ENCODE data around the gene IL20. TPM values are rescaled to one million over a fixed set of nuclear protein-coding genes. Genes with fewer than 3 reads are reported as not detected.

IL20 gene, protein sequence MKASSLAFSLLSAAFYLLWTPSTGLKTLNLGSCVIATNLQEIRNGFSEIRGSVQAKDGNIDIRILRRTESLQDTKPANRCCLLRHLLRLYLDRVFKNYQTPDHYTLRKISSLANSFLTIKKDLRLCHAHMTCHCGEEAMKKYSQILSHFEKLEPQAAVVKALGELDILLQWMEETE
- total RNA-seq = not detected

DNA sequence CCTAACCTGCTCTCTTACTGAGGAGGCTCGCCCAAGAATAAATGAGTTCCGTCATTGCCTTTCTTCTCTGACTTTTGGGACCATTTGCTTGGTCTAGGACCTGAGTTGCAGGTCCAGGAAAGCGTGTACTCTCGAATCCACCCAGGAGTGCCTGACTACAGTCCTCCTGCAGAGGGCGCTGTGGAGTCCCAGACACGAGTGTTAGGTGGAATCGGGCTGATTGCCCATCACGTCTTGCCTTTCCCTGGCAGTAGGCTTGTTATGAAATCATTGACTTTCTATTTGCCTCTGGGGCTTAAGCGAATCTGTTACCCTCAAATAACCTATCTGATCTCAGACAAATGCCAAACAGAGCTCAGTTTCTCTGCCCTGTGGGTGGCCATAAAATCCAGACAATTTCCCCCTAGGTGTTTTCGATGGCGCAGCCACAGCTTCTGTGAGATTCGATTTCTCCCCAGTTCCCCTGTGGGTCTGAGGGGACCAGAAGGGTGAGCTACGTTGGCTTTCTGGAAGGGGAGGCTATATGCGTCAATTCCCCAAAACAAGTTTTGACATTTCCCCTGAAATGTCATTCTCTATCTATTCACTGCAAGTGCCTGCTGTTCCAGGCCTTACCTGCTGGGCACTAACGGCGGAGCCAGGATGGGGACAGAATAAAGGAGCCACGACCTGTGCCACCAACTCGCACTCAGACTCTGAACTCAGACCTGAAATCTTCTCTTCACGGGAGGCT lies at the start of gene IL20:
Gene IL20 (plus strand): TSS at position 685 of the 733 bp plus-strand sequence. CDS start 230 bp downstream, outside the sequence.
- DNase-seq (ENCODE audit: low spot score in 2 of 2) = peak; percentile 78 to 96
- WGBS, 2 donors = 33% methylated on average over 19 of the region's 19 CpGs
- intact Hi-C loops (cut with DNase I; ENCODE audit: low total_unique reads) = no loop called here
- no peak within 1 kb of the TSS for H3K4me3 ChIP-seq (ENCODE audit: low read depth, poor library complexity, severe bottlenecking)
- TF ChIP-seq CTCF (IDR thresholded peaks at IDR 0.05) (no peak), POLR2A (IDR thresholded peaks at IDR 0.05) (no peak)

DNA sequence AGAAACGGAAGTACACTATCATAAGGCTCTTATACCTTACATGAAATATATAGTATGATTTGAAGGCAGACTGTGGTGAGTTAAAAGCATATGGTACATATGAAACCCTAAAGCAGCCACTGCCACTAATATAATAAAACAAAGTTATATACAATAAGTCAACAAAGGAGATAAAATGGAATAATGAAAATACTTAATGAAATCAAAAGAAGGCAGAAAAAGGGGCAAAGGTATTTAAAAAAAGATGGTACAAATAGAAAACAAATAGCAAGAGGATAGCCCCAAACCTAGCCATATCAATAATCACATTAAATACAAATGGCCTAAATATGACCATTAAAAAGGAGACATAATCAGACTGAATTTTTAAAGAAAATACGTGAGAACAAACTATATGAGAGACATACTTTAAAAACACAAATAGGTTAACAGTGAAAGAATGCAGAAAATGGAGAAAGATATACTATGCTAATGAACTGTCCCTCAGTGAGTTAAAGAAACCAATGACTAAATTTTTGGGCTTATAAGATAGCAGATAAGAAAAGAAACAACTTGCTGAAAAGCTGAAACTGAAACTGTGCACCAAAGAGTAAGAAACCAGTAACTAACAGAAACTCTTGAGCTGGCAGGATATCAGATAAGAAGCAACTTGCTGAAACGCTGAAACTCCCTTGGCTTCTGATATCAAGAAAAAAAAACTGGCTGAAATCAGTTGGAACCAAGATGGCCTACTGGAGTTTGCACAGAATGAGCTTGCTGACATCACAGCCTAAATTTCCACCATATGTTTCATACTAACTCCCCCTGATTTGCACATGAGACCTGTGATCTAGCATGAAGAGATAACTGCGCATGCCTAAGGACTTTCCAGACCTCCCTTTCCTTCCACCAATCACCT lies 48.8 kb upstream of the IL20 start:
- intact Hi-C loops (cut with DNase I; ENCODE audit: low total_unique reads) = no loop called here
- DNase-seq (ENCODE audit: low spot score in 2 of 2) = no peak
- no peak overlapping the region for H3K4me3 ChIP-seq (ENCODE audit: low read depth, poor library complexity, severe bottlenecking)
- 60 to 69% methylated on average over 4 of the region's 4 CpGs for WGBS, 2 donors
- TF ChIP-seq CTCF (IDR thresholded peaks at IDR 0.05) (no peak), POLR2A (IDR thresholded peaks at IDR 0.05) (no peak)

DNA sequence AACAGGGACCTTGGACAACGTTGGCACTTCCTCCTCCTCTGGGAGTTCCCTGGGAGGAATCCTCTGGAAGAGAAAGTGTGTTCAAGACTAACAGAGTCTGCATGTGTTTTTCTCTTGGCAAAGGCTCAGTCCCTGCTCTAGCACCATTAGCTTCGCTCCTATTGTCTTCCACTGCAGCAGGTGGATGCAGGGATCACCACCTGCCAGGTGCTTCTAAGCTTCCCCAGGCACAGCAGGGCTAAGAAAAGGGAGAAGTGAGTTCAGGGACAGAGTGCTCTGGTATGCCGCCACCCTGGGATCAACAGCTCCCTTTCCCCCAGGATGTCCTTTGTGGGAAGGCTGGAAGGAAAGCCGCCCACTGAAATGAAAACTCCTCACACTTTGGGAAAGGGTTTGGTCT lies 43.9 kb upstream of the IL20 start:
- WGBS, 2 donors = 64 to 69% methylated on average over 4 of the region's 4 CpGs
- H3K4me3 ChIP-seq (ENCODE audit: low read depth, poor library complexity, severe bottlenecking) = no peak overlapping the region
- TF ChIP-seq CTCF (IDR thresholded peaks at IDR 0.05) = no peak
- no peak for TF ChIP-seq POLR2A (IDR thresholded peaks at IDR 0.05)
- no peak for DNase-seq (ENCODE audit: low spot score in 2 of 2)
- intact Hi-C loops (cut with DNase I; ENCODE audit: low total_unique reads) = no loop called here

DNA sequence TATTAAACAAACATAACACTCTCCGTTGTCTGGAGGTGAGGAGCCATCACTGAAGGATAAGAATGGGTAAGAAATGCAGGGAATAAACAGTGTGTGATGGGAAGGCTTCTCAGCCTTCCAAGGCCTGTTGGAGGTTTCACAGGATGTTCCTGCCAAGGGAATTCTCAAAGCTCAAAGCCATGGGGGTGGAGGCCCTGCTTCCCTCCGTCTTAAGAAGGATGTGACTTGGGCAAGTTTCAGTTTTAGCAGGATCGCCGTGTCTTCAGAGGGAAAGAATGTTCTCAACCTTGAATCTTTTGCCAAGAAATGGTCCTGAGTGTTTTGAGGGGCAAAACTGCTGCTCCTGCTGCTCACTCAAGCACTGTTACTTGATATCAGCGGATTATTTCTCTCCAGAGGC lies 41.7 kb upstream of the IL20 start:
- intact Hi-C loops (cut with DNase I; ENCODE audit: low total_unique reads) = no loop called here
- no peak for TF ChIP-seq POLR2A (IDR thresholded peaks at IDR 0.05)
- no peak for TF ChIP-seq CTCF (IDR thresholded peaks at IDR 0.05)
- H3K4me3 ChIP-seq (ENCODE audit: low read depth, poor library complexity, severe bottlenecking) = no peak overlapping the region
- 51 to 63% methylated on average over 5 of the region's 5 CpGs for WGBS, 2 donors
- DNase-seq (ENCODE audit: low spot score in 2 of 2) = no peak

GRCh38 chr1:206824331-206824730 lies 41.1 kb upstream of the IL20 start:
- DNase-seq (ENCODE audit: low spot score in 2 of 2) = no peak
- no peak for TF ChIP-seq CTCF (IDR thresholded peaks at IDR 0.05)
- TF ChIP-seq POLR2A (IDR thresholded peaks at IDR 0.05) = no peak
- intact Hi-C loops (cut with DNase I; ENCODE audit: low total_unique reads) = no loop called here
- H3K4me3 ChIP-seq (ENCODE audit: low read depth, poor library complexity, severe bottlenecking) = no peak overlapping the region
- 54 to 57% methylated on average over 3 of the region's 3 CpGs for WGBS, 2 donors
